Measurements from ENCODE around the gene INTS3. TPM values are rescaled to one million over a fixed set of nuclear protein-coding genes. Genes with fewer than 3 reads are reported as not detected.
"Not testable (repeated sequence)": the region's sequence is repeated elsewhere in the genome, so short reads cannot be mapped to it uniquely, and the experiment has no call there.

INTS3 gene
- total and polyA plus RNA-seq, 10 of the 15 experiments (the other 5 are each of a cell fraction or from before 2014, with no cell fraction given), result 12.6 to 87.4 (median 30.8) TPM

- H3K9ac ChIP-seq (ENCODE audit: control insufficient read depth, insufficient read depth, low read length); H3K9me3 ChIP-seq (replicated peaks; ENCODE audit: control insufficient read depth, insufficient read depth, low read length); intact Hi-C loops (cut with micrococcal nuclease; ENCODE audit: unreplicated experiment); H3K27ac ChIP-seq (ENCODE audit: control insufficient read depth, insufficient read depth); H3K27me3 ChIP-seq (replicated peaks in 1 of 2; ENCODE audit: control insufficient read depth in 2 of 2, insufficient read depth in 2 of 2, low read length in 1 of 2); H2AFZ ChIP-seq (ENCODE audit: control insufficient read depth, low read depth, low read length); H3K79me2 ChIP-seq (ENCODE audit: control insufficient read depth, insufficient read depth, low read length); H3K4me1 ChIP-seq (ENCODE audit: control insufficient read depth, insufficient read depth, low read length); DNase-seq (ENCODE audit: low read depth, low spot score); SMC1A ChIA-PET (ENCODE audit: uncharacterized antibody, unreplicated experiment); RAD21 ChIA-PET (ENCODE audit: unreplicated experiment); H3K4me2 ChIP-seq (ENCODE audit: control insufficient read depth, insufficient read depth); ATAC-seq; H3K4me3 ChIP-seq; H4K20me1 ChIP-seq (ENCODE audit: control insufficient read depth, insufficient read depth); FAIRE-seq; in situ Hi-C loops (cut with MboI); BruUV-seq (replicated peaks): not testable (repeated sequence)
- WGBS (ENCODE audit: insufficient coverage, insufficient replicate concordance, low lambda C conversion rate, missing lambda C conversion rate), result over 99% methylated on average over 8 of the region's 10 CpGs
- ChIA-PET CTCF (interaction anchor here (1.0 kb wide), 1 partner anchor 9 kb away, joined by 3 read pairs; the partner anchor contains the start of gene SLC27A3), POLR2A (interaction anchor here (0.7 kb wide), 1 partner anchor 782 kb away, joined by 5 read pairs; no protein-coding TSS in a partner anchor)
- peaks cover 36 to 54% of the 10 kb centered on the region in 2 experiments for H3K36me3 ChIP-seq (ENCODE audit: control insufficient read depth in 2 of 2, insufficient read depth in 2 of 2, low read length in 1 of 2)
Measured at GRCh38 chr1:153766663-153767062, 38.8 kb downstream of the INTS3 start.

- no peak for DNase-seq (ENCODE audit: low read depth, low spot score)
- H3K27me3 ChIP-seq (replicated peaks in 1 of 2; ENCODE audit: control insufficient read depth in 2 of 2, insufficient read depth in 2 of 2, low read length in 1 of 2), result no peaks in the 10 kb centered on the region
- CTCF ChIA-PET, result interaction anchor here (0.6 to 1.0 kb wide), 3 partner anchors 8 to 605 kb away, joined by 3 read pairs; partner anchors contain the start of gene SLC27A3
- no peaks in the 10 kb centered on the region for H4K20me1 ChIP-seq (ENCODE audit: control insufficient read depth, insufficient read depth)
- BruUV-seq (replicated peaks), result no TSS peak
- intact Hi-C loops (cut with micrococcal nuclease; ENCODE audit: unreplicated experiment), result no loop called here
- H2AFZ ChIP-seq (ENCODE audit: control insufficient read depth, low read depth, low read length), result no peak overlapping the region
- H3K4me1 ChIP-seq (ENCODE audit: control insufficient read depth, insufficient read depth, low read length), result no peaks in the 10 kb centered on the region
- in situ Hi-C loops (cut with MboI), result no loop called here
- H3K9me3 ChIP-seq (replicated peaks; ENCODE audit: control insufficient read depth, insufficient read depth, low read length), result no peaks in the 10 kb centered on the region
- H3K79me2 ChIP-seq (ENCODE audit: control insufficient read depth, insufficient read depth, low read length), result no peaks in the 10 kb centered on the region
- H3K4me2 ChIP-seq (ENCODE audit: control insufficient read depth, insufficient read depth), result no peak overlapping the region
- no peak overlapping the region for H3K9ac ChIP-seq (ENCODE audit: control insufficient read depth, insufficient read depth, low read length)
- POLR2A ChIA-PET, result interaction anchor here (0.6 kb wide), 1 partner anchor 14 kb away, joined by 5 read pairs; no protein-coding TSS in a partner anchor
- WGBS (ENCODE audit: insufficient coverage, insufficient replicate concordance, low lambda C conversion rate, missing lambda C conversion rate), result 91% methylated on average over 11 of the region's 11 CpGs
- H3K27ac ChIP-seq (ENCODE audit: control insufficient read depth, insufficient read depth), result no peak overlapping the region
- no peak for ATAC-seq
- H3K36me3 ChIP-seq (ENCODE audit: control insufficient read depth in 2 of 2, insufficient read depth in 2 of 2, low read length in 1 of 2), result peaks cover 42 to 51% of the 10 kb centered on the region in 2 experiments
- H3K4me3 ChIP-seq, result no peak overlapping the region
- FAIRE-seq, result no peak
- SMC1A ChIA-PET (ENCODE audit: uncharacterized antibody, unreplicated experiment), result no interaction called here
- RAD21 ChIA-PET (ENCODE audit: unreplicated experiment), result no interaction called here
- TF ChIP-seq ATF2 (IDR thresholded peaks at IDR 0.05; ENCODE audit: low read length) (no peak), SMAD5 (IDR thresholded peaks at IDR 0.05; ENCODE audit: low read depth) (no peak), MYB (IDR thresholded peaks at IDR 0.05; ENCODE audit: borderline replicate concordance, low read depth, low read length) (no peak), SMARCA5 (IDR thresholded peaks at IDR 0.05) (no peak), YBX1 (IDR thresholded peaks at IDR 0.05) (no peak), ZZZ3 (IDR thresholded peaks at IDR 0.05; ENCODE audit: control insufficient read depth, insufficient read length, low read depth) (no peak), CBX5 (IDR thresholded peaks at IDR 0.05; ENCODE audit: low read depth) (no peak), NKRF (conservative IDR thresholded peaks at IDR 0.05) (no peak), POLR2A (IDR thresholded peaks at IDR 0.05; ENCODE audit: low read depth, low read length) (no peak), PKNOX1 (IDR thresholded peaks at IDR 0.05) (no peak), KAT2A (conservative IDR thresholded peaks at IDR 0.05; ENCODE audit: control insufficient read depth, low read depth, low read length) (no peak), ASH2L (IDR thresholded peaks at IDR 0.05; ENCODE audit: borderline replicate concordance, low read depth) (no peak), CEBPB (IDR thresholded peaks at IDR 0.05; ENCODE audit: borderline replicate concordance in 1 of 2, low read depth in 2 of 2, low read length in 2 of 2) (no peak)
Measured at GRCh38 chr1:153767519-153767918, 39.7 kb downstream of the INTS3 start.

All from GM12878 (cell line).